GM18907 (cell line): ENCODE measurements around the gene RIOK2.
"Not testable (repeated sequence)": the region's sequence is repeated elsewhere in the genome, so short reads cannot be mapped to it uniquely, and the experiment has no call there.

Source experiments
- ATAC-seq: cut with Tn5 transposase; IDR thresholded peaks from one replicate; pipeline ENCODE4 v1.9.1; 2021; ENCODE audit warnings: mild to moderate bottlenecking, moderate library complexity; ENCODE audit not compliant: unreplicated experiment

Gene RIOK2

GRCh38 chr5:97183100-97183929 lies at the start of gene RIOK2:
TSS of gene RIOK2 (minus strand) at chr5:97183247. CDS start at chr5:97183191, 56 bp downstream.
- peak; percentile 96 for ATAC-seq

DNA sequence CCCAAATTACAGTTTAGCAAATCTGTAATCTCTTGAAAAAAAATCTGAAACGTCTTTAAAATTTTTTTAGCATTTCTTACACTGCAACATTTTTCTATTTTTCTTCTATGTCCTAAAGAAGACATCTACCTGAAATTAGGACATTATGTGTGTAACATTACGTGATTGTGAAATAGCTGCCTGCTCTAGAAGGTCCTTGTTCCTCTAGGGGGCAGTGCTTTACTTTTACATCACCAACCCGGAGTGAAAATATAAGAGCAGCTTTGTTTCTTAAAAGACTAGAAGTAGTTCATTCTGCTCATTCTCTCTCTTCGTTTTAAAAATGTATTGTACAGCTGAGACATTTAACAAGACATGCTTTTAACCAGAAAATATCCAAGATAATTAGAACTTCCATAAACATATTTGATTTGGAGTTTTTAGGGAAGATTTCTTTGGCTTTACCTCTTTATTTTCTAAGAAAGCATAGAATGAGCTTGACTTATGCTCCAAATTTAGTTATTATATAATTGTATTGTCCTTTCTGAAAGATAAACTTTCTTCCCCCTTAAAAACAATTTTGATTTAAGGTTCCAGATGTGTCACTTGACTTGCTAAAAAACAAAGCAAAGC lies 48.1 kb upstream of the RIOK2 start:
- ATAC-seq = peak; percentile 95

GRCh38 chr5:97229688-97230285 lies 46.7 kb upstream of the RIOK2 start:
- ATAC-seq = no peak

GRCh38 chr5:97229196-97229595 lies 46.1 kb upstream of the RIOK2 start:
- no peak for ATAC-seq

GRCh38 chr5:97225222-97225621 lies 42.2 kb upstream of the RIOK2 start:
- no peak for ATAC-seq

DNA sequence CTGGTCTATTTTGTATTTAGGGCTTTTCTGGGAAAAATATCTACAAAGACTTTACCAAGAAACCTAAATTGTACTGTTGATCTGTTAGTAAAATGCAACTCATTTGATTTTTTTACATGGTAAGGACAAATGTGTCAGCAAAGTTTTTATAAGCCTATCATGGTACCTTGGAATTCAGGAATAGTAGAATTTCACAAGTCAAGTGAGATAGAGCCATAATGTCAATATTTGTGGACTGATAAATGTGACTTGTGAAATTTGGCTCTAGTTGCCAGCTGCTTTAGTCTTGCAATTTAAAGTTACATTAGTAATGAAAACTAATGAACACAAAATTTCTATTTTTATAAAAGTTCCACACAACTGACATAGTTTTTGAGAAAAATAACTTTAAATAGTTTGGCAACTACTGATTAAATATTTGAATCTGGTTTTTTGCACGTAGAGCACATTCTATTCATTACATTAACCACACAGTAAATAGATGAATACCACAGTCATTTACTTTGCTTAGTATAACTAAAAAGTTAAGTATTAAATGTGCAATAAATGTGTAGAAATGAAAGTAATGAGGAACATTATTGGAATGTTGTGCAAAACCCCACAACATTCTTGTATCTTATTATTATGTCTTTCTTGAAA lies 41.2 kb upstream of the RIOK2 start:
- no peak for ATAC-seq

- ATAC-seq = no peak
Measured at GRCh38 chr5:97223596-97223995, 40.5 kb upstream of the RIOK2 start.

GRCh38 chr5:97209343-97209742 lies 26.3 kb upstream of the RIOK2 start:
- ATAC-seq = no peak

DNA sequence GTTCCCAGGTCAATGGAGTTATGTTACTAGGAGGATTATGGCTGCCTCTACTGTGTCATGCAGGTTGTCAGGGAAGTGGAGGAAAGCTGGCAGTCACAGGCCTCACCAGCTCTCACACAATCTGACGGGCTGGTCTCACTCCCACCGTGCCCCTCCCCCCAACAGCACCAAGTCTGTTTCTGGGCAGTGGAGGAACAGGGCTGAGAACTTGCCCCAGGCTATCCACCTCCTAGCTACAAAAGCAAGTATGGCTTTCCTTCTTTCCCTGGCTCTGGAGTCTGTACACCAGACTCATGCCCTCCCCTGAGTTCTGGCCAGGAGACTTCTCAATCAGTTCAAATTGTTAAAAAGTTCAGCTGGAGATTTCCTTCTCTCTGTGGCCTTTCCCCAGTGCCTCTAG lies 25.7 kb upstream of the RIOK2 start:
- ATAC-seq = no peak

GRCh38 chr5:97208184-97208713 lies 25.2 kb upstream of the RIOK2 start:
- ATAC-seq = no peak

GRCh38 chr5:97194366-97194765 lies 11.3 kb upstream of the RIOK2 start:
- ATAC-seq = no peak

- ATAC-seq = no peak
Measured at GRCh38 chr5:97193355-97193688, 10.3 kb upstream of the RIOK2 start.

DNA sequence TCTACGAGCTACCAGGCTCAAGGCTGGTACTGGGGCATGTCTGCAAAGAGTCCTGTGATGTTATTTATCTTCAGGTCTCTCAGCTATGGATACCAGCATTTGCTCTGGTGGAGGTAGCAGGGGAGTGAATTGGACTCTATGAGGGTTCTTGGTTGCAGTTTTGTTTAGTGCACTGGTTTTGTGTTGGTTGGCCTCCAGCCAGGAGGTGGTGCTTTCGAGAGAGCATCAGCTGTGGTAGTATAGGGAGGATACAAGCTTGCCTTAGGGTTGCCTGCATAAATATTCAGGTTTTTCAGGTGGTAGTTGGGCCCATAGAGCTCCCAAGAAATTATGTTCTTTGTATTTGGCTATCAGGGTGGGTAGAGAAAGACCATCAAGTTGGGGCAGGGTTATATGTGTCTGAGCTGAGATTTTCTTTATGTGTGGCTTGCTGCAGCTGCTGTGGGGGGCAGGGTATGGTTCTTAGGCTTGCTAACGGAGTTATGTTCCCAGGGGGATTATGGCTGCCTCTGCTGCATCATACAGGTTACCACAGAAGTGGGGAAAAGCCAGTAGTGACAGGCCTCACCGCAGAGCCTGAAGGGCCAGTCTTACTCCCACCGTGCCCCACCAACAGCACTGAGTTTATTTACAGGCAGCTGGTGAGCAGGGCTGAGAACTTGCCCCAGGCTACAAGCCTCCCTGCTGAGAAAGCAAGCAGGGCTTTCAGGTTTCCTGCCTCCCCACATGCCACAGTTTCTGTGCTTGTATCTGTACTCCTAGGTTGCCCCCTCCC lies 9.7 kb upstream of the RIOK2 start:
- peak; percentile 89 for ATAC-seq

- no peak for ATAC-seq
Measured at GRCh38 chr5:97191893-97192292, 8.8 kb upstream of the RIOK2 start.

GRCh38 chr5:97189523-97189922 lies 6.5 kb upstream of the RIOK2 start:
- not testable (repeated sequence) for ATAC-seq

GRCh38 chr5:97183930-97184213 lies 825 bp upstream of the RIOK2 start:
- no peak for ATAC-seq

GRCh38 chr5:97182571-97183099 lies 412 bp downstream of the RIOK2 start:
- ATAC-seq = no peak

DNA sequence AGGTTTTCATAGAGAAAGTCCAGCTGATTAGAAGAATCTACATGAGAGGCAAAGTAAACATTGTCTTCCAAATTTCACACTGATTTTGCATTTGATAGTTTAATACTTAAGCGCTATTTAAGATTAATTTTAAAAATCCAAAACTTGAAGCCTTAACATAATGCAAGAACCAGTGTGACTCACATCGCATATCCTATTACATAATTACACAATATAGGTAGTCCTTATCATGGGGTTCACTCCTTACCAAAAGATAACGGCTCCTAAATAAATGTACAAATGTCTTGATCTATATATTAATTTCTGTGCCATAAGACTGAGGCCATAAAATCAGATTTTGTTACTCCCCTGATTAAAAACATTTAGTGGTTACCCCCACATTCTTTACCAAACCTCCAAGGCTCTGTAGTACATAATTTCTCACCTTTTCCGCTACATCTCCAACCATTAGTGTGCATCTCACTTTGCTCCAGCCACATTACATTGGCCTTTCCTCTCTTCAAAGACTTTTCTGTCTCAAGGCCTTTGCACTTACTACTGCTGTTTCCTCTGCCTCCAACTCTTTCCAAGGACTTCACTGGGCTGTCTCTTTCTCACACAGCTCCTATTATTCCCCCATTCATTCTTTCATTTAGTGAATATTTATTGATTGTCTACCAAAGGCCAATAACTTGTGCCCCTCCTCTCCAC lies 1.0 kb downstream of the RIOK2 start:
- no peak for ATAC-seq

- not testable (repeated sequence) for ATAC-seq
Measured at GRCh38 chr5:97179457-97179856, 3.6 kb downstream of the RIOK2 start.

DNA sequence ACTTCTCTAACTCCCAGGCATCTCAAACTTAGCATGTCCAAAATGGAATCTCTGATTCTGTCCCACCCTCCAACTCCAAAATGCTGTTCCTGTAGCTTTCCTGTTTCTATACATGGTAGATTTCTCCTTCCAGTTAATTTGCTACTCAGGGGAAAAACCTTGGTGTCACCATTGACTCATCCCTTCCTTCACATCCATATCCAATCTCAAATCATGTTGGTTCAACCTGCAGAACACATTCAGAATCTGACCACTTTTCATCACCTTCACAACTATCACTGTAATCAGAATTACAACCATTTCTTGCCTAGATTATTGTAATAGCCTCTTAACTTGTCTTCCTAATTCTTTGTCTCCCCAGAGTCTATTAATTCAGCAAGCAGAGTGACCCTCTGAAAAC lies 10.8 kb downstream of the RIOK2 start:
- no peak for ATAC-seq
